Measurements from ENCODE around the gene DNAJB2.

DNA sequence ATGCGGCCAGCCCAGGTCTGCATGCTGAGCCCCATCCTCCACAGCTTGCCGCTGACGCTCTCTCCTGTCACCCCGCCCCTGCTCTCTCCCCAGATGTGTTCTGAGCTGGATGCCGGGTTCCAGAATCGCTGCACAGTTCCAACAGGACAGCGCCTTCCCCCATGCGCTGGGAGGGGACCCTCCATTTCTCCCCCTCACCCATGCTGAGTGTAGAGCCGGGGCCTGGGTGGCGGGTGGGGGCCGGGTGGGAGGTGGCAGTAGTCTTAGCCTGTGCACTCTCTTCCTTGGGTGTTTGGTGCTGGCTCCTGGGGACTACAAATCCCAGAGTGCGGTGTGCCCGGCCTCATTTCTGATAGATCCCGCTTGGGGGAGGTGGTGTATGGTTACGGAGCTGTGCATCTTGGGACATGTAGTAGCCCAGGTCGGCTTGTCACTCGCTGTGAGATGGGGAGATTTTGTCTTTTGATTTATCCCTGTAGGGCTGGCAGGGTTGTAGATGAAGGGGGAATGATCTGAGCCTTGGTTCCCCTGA, 6.8 kb downstream of the DNAJB2 start:
- TF ChIP-seq POLR2A (IDR thresholded peaks at IDR 0.05; ENCODE audit: low read length), result no peak
- TF ChIP-seq GATA1 (IDR thresholded peaks at IDR 0.05; ENCODE audit: low read depth, low read length), result no peak
